ENCODE data around the gene IMPACT. TPM values are rescaled to one million over a fixed set of nuclear protein-coding genes. Genes with fewer than 3 reads are reported as not detected.

Gene IMPACT
- total RNA-seq, 1 experiment from 2014 or later, result 36.2 TPM

- H3K4me1 ChIP-seq (ENCODE audit: control insufficient read depth, insufficient read depth, low read length), result no peaks in the 10 kb centered on the region
- DNase-seq (ENCODE audit: low read depth, low spot score) (no peak), ATAC-seq (no peak)
- H3K27me3 ChIP-seq (ENCODE audit: control insufficient read depth, insufficient read depth, low read length), result no peaks in the 10 kb centered on the region
- intact Hi-C loops (cut with micrococcal nuclease; ENCODE audit: unreplicated experiment) (no loop called here), in situ Hi-C loops (cut with HindIII; ENCODE audit: low pct_unique_long_range_greater_than_20kb, low sequenced_read_pairs) (no loop called here)
- no peak overlapping the region for H3K27ac ChIP-seq (ENCODE audit: low read length)
- no TSS peak for BruUV-seq (replicated peaks)
- ChIA-PET POLR2A (no interaction called here), CTCF (no interaction called here)
- H3K9me3 ChIP-seq (ENCODE audit: control insufficient read depth, insufficient read depth, low read depth, low read length), result no peaks in the 10 kb centered on the region
- no peaks in the 10 kb centered on the region for H3K36me3 ChIP-seq (ENCODE audit: control insufficient read depth, insufficient read depth, low read length)
- no peak for TF ChIP-seq POLR2AphosphoS5 (IDR thresholded peaks at IDR 0.05; ENCODE audit: low read depth, low read length)
- no peak for TF ChIP-seq CTCF (IDR thresholded peaks at IDR 0.05)
- TF ChIP-seq SIN3A (IDR thresholded peaks at IDR 0.05; ENCODE audit: borderline replicate concordance, insufficient read depth, low read depth, low read length), result no peak
- no peak for TF ChIP-seq TCF7L2 (IDR thresholded peaks at IDR 0.05; ENCODE audit: low read depth, low read length)
- no peak for TF ChIP-seq REST (IDR thresholded peaks at IDR 0.05; ENCODE audit: insufficient read depth in 1 of 2, low read depth in 2 of 2, low read length in 1 of 2)
- no peak overlapping the region for H3K4me3 ChIP-seq (ENCODE audit: low read depth in 2 of 2, low read length in 2 of 2)
These were observed 39.8 kb upstream of the IMPACT start for GRCh38 chr18:24386681-24387080.

- Histone ChIP-seq H3K27ac (ENCODE audit: low read length) (no peak overlapping the region), H3K9me3 (ENCODE audit: control insufficient read depth, insufficient read depth, low read depth, low read length) (no peaks in the 10 kb centered on the region), H3K4me3 (ENCODE audit: low read depth in 2 of 2, low read length in 2 of 2) (no peak overlapping the region), H3K4me1 (ENCODE audit: control insufficient read depth, insufficient read depth, low read length) (no peaks in the 10 kb centered on the region), H3K27me3 (ENCODE audit: control insufficient read depth, insufficient read depth, low read length) (no peaks in the 10 kb centered on the region), H3K36me3 (ENCODE audit: control insufficient read depth, insufficient read depth, low read length) (no peaks in the 10 kb centered on the region)
- intact Hi-C loops (cut with micrococcal nuclease; ENCODE audit: unreplicated experiment), result no loop called here
- TF ChIP-seq TCF7L2 (IDR thresholded peaks at IDR 0.05; ENCODE audit: low read depth, low read length) (no peak), POLR2AphosphoS5 (IDR thresholded peaks at IDR 0.05; ENCODE audit: low read depth, low read length) (no peak), SIN3A (IDR thresholded peaks at IDR 0.05; ENCODE audit: borderline replicate concordance, insufficient read depth, low read depth, low read length) (no peak), REST (IDR thresholded peaks at IDR 0.05; ENCODE audit: insufficient read depth in 1 of 2, low read depth in 2 of 2, low read length in 1 of 2) (no peak), CTCF (IDR thresholded peaks at IDR 0.05) (no peak)
- POLR2A ChIA-PET, result interaction anchor here (0.7 kb wide), 1 partner anchor 31 kb away, joined by 12 read pairs; no protein-coding TSS in a partner anchor
- no peak for DNase-seq (ENCODE audit: low read depth, low spot score)
- BruUV-seq (replicated peaks), result no TSS peak
- ATAC-seq, result no peak
- CTCF ChIA-PET, result no interaction called here
- in situ Hi-C loops (cut with HindIII; ENCODE audit: low pct_unique_long_range_greater_than_20kb, low sequenced_read_pairs), result no loop called here
These were observed 37.5 kb upstream of the IMPACT start for GRCh38 chr18:24388957-24389356.

Data from Panc1 (cell line).